VCaP (cell line): Measurements from ENCODE around the gene SIX3.

Experiments used
- H3K27ac ChIP-seq: fragments of 450-650 bp; 2 replicates; pipeline ENCODE4 v1.5.1; 2017
- TF ChIP-seq, protein P1 (sequence below): fragments of 450-650 bp; conservative IDR thresholded peaks from 2 replicates; pipeline ENCODE4 v1.5.1; 2017; ENCODE audit warnings: mild to moderate bottlenecking, moderate library complexity

The SIX3 gene

DNA sequence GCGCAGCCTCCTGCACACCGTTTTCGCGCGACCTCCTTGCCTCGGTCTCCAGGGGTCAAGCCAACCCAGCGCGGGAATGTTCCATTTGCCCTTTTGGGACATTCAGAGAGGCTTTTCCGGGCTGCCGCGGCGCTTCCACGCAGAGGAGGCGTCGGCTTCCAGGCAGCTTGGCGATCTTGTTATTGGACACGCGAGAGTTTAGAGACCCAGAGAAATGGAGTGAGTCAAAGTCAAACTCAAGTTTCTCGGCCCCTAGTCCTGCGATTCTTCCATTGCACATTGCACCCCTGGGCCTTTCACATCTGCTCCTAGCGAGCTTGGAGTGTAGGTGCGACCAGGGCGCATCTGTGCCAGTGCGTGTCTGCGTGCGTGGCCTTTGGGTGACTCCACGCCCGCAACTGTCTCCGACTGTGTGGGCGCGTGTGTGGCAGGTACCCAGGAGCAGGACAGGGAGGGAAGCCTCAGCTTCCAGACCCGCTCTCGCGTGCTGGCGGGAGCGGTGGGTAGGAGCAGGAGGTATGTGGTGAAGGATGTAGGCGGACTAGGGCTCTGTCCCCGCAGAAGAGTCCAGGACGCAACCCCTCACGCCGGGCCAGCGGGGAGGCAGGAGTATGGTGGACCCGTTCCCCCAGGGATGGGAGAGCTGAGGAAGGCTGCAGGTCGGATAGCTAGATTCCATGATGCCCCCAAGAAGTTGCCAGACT, 13.5 kb downstream of the SIX3 start:
- TF ChIP-seq, protein P1, sequence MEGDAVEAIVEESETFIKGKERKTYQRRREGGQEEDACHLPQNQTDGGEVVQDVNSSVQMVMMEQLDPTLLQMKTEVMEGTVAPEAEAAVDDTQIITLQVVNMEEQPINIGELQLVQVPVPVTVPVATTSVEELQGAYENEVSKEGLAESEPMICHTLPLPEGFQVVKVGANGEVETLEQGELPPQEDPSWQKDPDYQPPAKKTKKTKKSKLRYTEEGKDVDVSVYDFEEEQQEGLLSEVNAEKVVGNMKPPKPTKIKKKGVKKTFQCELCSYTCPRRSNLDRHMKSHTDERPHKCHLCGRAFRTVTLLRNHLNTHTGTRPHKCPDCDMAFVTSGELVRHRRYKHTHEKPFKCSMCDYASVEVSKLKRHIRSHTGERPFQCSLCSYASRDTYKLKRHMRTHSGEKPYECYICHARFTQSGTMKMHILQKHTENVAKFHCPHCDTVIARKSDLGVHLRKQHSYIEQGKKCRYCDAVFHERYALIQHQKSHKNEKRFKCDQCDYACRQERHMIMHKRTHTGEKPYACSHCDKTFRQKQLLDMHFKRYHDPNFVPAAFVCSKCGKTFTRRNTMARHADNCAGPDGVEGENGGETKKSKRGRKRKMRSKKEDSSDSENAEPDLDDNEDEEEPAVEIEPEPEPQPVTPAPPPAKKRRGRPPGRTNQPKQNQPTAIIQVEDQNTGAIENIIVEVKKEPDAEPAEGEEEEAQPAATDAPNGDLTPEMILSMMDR, result no peak
- H3K27ac ChIP-seq, result no peak overlapping the region; the same call in 1 of the 2 replicates

DNA sequence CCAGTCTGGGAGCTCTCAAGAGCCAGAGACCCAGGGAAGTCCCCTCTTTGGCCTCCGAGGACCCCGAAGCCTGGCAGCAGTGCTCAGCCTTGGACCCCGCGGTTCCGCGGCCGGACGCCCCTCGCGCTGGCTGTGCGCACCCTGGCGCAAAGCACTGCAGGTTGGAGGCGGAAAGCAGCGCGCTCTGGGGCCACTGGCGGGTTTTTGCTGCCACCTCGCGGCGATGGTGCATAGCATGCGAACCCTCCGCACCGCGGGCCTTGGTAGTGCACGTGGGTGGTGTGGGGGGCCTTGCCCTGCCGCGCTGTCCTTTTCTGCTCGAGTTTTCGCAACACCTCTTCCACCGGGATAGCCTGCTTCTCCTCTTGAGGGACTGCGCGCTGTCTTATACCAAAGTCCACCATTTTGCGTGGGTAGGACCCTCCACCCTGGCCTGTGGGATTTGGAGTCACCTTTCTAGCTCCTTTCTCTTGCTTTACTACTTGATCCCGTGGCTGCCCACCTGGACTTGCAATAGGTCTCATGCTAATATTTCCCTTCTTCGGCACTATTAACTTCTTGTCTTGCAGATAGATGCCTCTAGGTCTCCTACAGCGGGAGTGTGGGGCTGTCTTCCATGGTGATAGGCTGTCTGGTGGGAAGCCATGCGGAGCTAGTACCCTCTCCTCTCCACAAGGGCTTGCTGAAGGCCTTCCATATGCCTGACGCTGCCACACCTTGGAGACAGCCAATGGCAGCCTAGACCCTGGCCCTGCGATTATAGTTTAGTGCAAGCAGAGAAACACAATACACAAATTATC, 14.3 kb downstream of the SIX3 start:
- H3K27ac ChIP-seq, result peak overlapping the region; percentile 74
- TF ChIP-seq, protein P1, result peak; percentile 93

DNA sequence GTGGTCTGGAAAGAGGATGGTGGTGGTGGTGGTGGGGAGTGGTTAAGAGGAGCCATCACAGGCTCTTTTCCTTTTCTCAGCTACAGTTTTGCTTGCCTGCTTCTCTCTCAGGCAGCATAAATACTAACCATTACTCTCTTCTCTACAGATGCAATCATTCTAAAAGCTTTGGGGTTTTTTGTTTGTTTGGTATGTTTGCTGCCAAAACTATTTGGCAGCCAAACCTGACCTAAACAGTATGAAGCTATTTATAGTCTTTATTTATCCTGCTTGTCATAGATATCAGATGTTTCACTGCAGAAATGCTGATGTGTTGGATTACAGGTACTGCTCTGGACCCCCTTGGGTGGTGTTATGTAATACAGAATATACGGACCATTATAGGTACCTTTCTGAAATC, 15.3 kb downstream of the SIX3 start:
- peak overlapping the region; percentile 74 for H3K27ac ChIP-seq
- TF ChIP-seq, protein P1, result no peak

DNA sequence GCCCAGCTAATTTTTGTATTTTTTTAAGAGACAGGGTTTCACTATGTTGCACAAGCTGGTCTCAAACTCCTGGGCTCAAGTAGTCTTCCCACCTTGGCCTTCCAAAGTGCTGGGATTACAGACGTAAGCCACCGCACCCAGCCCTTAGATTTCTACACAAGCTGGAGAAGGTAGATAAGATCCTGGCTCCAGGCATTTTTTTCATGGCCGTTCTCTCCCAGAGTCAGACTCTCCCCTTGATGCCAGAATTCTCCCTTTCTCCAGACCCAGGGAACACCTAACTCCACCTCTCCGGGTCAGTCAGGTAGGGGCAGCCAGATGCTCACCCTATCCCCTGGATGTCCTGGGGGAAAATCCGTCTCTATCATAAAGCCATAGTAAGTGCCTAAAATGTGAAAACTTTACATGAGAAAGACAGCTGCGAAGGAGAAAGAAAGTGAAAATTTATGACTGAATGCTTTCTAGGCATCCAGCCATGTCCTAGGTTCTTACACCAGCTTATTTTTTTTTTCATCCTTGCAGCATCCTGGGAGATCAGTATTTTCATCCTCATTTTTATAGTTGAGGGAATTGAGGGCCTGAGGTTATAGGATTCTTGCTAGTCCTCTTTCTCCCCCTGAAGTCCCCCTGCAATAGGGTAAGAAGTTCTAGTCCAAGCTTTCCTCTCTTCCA, 16.3 kb downstream of the SIX3 start:
- peak overlapping the region; percentile 74 for H3K27ac ChIP-seq
- TF ChIP-seq, protein P1, result no peak

DNA sequence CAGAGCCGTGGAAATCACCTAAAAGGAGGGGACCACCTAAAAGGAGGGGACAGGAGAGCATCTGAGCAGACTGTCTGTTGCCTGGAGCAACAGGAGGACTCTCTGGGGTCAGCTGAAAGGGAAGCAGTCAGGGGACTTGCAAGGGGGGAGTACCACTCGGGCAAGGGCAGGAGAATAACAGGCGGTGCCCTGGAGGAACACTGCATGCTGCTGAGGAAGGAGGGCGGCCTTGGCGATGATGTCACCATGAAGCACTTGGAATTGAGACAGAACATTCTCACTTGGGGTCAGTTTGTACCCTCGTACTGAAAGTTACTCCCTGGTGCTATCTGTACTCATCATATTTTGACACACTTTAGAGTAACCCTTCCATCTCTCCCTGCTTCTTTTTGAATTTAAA, 18.4 kb downstream of the SIX3 start:
- no peak overlapping the region for H3K27ac ChIP-seq
- TF ChIP-seq, protein P1, result no peak

DNA sequence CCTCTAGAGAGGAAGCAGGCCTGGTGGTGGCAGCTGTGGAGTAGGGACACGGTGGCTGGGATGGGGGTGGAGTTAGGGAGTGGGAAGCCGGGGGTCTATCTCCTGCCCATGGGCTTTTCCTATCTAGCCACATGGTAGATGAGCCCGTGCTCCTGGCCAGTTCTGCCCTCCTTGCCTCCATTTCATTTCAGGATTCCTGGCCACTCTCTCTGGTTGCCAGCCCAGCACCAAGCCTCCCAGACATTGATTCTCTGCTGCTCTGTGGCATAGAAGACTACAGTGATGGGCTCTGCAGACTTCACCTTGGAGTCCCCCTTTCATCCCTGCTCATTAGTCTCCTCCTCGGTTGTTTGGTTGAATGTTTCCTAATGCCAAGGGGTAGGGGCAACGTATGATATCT, 19.4 kb downstream of the SIX3 start:
- TF ChIP-seq, protein P1, result no peak
- no peak overlapping the region for H3K27ac ChIP-seq

DNA sequence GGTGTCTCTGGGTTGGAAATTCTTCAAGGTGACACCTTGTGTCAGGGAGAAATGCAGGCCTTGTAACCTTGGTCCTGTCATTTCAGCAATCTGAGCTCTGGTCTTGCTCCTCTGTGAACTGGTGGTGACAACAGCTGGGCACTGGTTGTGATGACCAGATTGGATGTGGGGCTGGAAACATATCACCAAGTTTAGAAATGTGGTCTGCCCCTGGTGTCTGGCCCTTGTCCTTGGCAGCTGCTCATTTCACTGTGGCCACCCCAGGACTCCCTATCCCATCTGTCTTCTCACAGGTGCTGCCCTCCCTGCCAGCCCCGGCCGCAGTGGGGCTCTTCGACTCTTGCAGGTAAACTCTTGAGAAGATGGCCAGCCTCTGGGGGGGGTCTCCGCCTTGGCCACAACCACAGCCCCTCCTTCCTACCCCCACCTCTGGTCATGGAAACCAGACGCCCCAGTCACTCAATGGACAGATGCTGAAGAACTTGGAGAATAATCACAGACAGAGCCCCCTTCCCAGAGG, 20.7 kb downstream of the SIX3 start:
- TF ChIP-seq, protein P1, result no peak

More for the DNA sequence above, 20.7 kb downstream of the SIX3 start:
- no peak overlapping the region for H3K27ac ChIP-seq
